Measurements from ENCODE around the gene ARHGEF16.

DNA sequence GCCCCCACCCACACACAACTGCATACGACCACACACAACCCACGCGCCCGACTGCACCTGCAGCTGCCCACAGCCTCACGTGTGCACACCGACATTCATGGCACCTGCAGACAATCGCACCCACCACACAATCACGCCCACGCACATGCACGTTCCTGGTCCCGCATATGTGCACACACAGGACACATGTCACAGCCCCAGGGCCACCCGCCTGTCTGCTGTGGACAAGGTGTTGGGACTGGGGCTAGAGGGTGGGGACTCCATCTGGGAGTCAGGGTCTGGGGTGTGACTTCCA is 56.4 kb downstream of the ARHGEF16 start:
- TF ChIP-seq CTCF (IDR thresholded peaks at IDR 0.05; ENCODE audit: low read length) (no peak), EZH2 (optimal IDR thresholded peaks at IDR 0.05; ENCODE audit: low read depth, low read length) (no peak)
